CD4-positive, alpha-beta T cell treated with Interleukin-17A for 4 hours (primary cell): ENCODE data around the gene KIF15.
A peak's percentile ranks its signal among the peaks of the same experiment; 100 is the strongest.
"Not testable (repeated sequence)": the region's sequence is repeated elsewhere in the genome, so short reads cannot be mapped to it uniquely, and the experiment has no call there.

Source experiments
- DNase-seq: peaks from one replicate; pipeline ENCODE4 v3.0.0-alpha.2; 2020; ENCODE audit warnings: mixed read lengths

The KIF15 gene

DNA sequence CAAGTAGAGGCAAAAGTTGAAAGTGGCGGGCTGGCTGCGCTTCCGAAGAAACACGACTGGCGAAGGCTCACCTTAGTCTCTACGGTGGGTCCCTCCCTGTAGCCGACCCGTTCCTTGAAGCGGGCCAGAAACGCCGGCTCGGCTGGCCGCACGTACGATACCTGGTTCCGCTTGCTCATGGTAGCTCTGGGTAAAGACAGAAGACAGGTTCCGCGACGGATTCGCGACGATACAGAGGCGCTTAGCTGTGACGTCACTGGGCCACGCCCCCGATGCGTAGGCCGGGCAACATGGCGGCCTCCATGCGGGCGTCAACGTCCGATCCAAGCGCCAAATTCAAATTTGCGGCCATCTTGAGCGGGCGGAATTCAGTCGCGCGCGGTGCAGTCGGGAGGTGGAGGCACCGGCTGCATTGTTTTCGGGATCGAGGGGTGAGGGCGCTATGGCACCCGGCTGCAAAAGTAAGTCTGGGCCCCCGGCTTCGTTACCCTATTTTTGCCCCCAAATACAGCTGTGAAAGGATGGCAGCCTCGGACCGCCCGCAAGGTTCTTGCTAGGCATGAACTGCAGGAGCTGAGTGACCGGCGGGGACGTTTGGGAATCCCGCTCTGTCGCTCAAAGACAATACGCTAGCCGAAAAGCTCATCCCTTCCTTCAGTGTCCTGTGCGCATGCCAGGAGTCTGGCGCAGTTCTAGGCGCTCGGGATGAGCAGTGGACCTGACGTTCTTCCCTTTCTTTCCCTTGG, at the start of gene KIF15, which contains the start of gene KIAA1143:
TSS of gene KIF15 (plus strand) at position 371 of the 746 bp plus-strand sequence. CDS start at position 443, 72 bp downstream.
TSS of gene KIAA1143 (minus strand) at position 196 of the 746 bp plus-strand sequence. CDS start at position 179, 17 bp downstream.
- peak; percentile 99 for DNase-seq

DNA sequence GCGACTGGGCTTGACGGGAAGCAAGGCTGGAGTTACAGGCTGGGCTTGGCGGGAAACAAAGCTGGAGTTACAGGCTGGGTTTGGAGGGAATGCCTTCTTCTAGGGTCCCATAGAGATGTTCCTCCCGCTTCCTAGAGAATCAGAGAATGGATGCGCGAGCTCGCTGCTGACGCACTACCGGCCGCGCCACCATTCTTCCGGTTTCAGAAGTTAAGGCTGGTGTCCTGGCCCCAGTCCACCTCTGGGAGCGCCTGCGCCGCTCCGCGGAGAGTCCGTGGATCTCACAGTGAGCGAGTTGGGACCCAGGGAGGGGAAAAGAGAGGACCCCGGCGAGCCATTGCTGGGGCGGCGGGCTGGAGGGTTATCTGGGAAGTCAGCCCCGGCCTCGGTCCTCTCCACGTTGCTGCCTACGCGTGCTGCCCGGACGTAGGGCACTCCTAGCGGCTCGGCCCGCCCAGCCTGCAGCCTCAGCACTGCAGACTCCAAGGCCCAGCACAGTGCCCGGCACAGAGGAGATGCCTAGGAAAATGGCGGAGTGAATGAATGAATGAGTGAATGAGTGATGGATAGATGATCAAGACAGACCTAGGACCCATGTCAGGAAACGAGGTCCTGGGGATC, 49.0 kb upstream of the KIF15 start, which contains the start of gene ZNF502:
TSS of gene ZNF502 (plus strand) at position 206 of the 621 bp plus-strand sequence. CDS start 7,602 bp downstream, outside the sequence.
- peak; percentile 65 for DNase-seq

GRCh38 chr3:44721231-44722102, 40.1 kb upstream of the KIF15 start:
- no peak for DNase-seq

GRCh38 chr3:44722103-44722401, 39.5 kb upstream of the KIF15 start:
- no peak for DNase-seq

- DNase-seq, result peak; percentile 89
Observed at GRCh38 chr3:44729384-44729910, 32.1 kb upstream of the KIF15 start, which contains the start of gene ZNF501. ZNF501 (plus strand) TSS chr3:44729635; CDS start chr3:44734422, 4,787 bp downstream.

GRCh38 chr3:44734646-44735168, 26.9 kb upstream of the KIF15 start:
- DNase-seq, result no peak

- no peak for DNase-seq
Observed at GRCh38 chr3:44761101-44761423, 532 bp upstream of the KIF15 start.

GRCh38 chr3:44762170-44762677, 630 bp downstream of the KIF15 start:
- DNase-seq, result no peak

- no peak for DNase-seq
Observed at GRCh38 chr3:44762690-44763089, 1.1 kb downstream of the KIF15 start.

GRCh38 chr3:44764248-44764647, 2.7 kb downstream of the KIF15 start:
- no peak for DNase-seq

DNA sequence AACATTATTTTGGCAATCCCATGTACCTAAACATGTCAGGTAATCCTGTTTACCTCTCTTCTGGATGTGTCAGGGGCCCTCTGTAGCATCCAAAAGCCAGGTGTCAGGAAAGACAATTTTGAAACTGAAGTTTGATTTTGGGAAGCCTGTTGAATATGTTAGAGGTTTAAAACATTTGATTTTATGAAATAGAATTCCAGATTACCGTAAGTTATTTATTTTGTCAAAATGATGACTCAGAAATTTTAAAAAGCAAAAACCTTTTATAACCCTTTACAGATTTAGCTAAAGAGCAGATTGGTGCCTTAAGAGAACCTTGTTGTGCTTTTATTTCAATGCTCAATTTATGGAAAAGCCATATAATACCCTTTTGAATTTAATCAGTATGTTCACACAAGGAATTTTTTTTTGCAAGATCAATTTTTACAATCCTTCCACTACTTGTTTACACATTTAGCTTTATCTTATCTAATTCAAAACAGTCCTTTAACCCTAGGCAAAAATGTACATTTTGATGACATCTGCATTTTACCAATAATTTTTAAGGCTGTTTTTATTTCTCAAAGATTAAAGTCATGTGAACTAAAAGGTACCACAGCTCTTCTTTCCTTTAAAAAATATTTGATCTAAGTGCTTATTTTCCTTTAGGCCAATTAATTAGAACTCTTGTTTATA, 10.0 kb downstream of the KIF15 start:
- no peak for DNase-seq

DNA sequence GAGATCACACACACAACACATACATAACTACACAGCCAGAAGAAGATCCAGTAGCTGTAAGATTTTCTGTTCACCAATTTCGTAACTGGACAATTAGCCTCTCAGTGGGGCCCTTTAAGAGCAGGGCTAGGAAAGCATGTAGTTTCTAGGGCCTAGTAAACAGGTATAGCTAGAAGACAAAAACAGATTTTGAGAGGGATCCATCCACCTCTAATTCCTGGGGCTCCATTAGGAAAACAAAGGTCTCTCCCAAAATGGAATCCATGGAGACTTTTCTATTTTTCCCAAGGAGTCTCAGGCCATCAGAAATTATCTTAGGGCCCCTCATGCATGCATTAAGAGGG, 10.5 kb downstream of the KIF15 start:
- DNase-seq, result no peak

DNA sequence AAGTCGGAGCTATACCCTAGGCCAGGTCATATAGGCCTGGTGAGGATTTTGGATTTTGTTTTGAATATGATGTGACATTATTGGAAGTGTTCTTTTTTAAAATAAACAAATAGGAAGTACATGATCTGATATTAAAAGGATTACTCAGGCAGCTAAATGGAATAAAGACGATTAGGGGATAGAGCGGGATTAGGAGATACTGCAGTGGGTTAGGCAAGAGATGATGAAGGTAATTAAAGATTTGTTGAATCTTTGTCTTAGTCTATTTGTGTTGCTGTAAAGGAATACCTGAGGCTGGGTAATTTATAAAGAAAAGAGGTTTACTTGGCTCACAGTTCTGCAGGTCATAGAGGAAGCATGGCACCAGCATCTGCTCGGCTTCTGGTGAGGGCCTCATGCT, 21.3 kb downstream of the KIF15 start:
- DNase-seq, result no peak

- DNase-seq, result no peak
Observed at GRCh38 chr3:44795197-44795596, 33.6 kb downstream of the KIF15 start.

- DNase-seq, result no peak
Observed at GRCh38 chr3:44802011-44802410, 40.4 kb downstream of the KIF15 start.

DNA sequence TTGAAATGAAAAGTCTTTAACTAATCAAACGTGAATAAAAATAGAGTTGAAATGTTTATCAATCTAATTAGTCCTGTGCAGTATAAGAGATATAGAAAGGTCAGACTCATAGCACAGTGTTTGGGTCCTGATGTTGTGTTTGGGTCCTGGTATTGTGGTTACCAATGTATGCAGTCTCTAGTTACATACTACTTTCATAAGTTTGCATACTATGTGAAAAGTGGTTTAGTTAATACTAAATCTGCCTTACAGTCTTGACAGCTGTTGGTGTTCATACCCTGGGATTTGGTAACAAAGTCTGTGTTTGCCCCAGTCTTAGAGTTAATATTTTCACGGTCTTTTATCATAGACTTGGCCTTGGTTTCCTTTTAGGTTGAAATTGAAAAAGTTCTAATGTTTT, 41.7 kb downstream of the KIF15 start:
- no peak for DNase-seq

- no peak for DNase-seq
Observed at GRCh38 chr3:44805960-44806359, 44.4 kb downstream of the KIF15 start.

DNA sequence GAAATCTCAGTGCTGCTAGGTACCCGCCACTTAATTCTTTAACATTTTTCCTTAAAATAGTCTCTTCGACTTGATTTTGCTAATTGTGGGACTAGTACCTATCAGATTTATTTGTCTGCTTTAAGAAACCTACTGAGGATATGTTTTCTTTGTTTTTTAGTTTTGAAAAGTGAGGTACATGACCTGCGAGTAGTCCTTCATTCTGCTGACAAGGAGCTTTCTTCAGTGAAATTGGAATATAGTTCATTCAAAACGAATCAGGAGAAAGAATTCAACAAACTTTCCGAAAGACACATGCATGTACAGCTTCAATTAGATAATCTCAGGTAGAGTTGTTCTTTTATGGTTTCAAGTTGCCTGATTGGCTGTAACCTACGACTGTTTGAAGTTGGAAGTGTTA, 53.2 kb downstream of the KIF15 start:
- DNase-seq, result no peak

- not testable (repeated sequence) for DNase-seq
Observed at GRCh38 chr3:44816334-44816733, 54.7 kb downstream of the KIF15 start.

DNA sequence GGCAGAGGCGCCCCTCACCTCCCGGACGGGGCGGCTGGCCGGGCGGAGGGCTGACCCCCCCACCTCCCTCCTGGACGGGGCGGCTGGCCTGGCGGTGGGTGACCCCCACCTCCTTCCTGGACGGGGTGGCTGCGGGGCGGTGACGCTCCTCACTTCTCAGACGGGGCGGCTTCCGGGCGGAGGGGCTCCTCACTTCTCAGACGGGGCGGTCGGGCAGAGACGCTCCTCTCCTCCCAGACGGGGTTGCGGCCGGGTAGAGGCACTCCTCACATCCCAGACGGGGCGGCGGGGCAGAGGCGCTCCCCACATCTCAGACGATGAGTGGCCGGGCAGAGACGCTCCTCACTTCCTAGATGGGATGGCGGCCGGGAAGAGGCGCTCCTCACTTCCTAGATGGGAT, 59.6 kb downstream of the KIF15 start:
- not testable (repeated sequence) for DNase-seq

GRCh38 chr3:44825264-44825925, 63.8 kb downstream of the KIF15 start:
- DNase-seq, result no peak

DNA sequence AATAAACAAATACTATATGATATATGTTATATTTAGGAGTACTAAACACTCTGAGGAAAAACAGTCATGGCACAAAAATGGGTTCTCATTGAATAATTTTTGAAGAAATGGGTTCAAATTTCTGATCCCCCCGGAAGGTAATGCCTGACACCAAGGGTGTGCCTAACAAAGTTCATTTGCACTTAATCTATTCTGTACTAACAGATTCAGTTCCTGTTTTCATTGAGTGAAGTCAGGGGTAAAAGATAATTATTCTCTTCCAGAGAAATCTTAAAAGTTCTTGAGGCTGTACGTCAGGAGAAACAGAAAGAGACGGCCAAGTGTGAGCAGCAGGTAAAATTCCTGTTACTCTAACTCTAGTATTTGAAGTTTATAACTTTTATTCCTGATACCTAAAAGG, 65.6 kb downstream of the KIF15 start:
- DNase-seq, result no peak
